Suprapubic skin (tissue), 4 donors: ENCODE results near the gene AP3B2. TPM values are rescaled to one million over a fixed set of nuclear protein-coding genes. Genes with fewer than 3 reads are reported as not detected.

Experiments
- DNase-seq, 2 donors: peaks; one replicate each; pipeline ENCODE4 v3.0.0-alpha.2; 2019; ENCODE audit warnings: low spot score in 2 of 2
- H3K27ac ChIP-seq: fragments of 200-600 bp; sonication (generic); one replicate; pipeline ENCODE4 v1.5.1; 2019
- H3K27me3 ChIP-seq: fragments of 200-600 bp; sonication (generic); one replicate; pipeline ENCODE4 v1.5.1; 2019
- H3K36me3 ChIP-seq: fragments of 200-600 bp; sonication (generic); one replicate; pipeline ENCODE4 v1.5.1; 2019
- H3K4me1 ChIP-seq: fragments of 200-600 bp; sonication (generic); one replicate; pipeline ENCODE4 v1.5.1; 2019
- H3K4me3 ChIP-seq: fragments of 200-600 bp; sonication (generic); one replicate; pipeline ENCODE4 v1.5.1; 2019; ENCODE audit warnings: mild to moderate bottlenecking
- H3K9me3 ChIP-seq: fragments of 200-600 bp; sonication (generic); one replicate; pipeline ENCODE4 v1.5.1; 2019
- EP300 ChIP-seq: sonication (generic); formaldehyde crosslinking; IDR thresholded peaks from one replicate; pipeline ENCODE4 v1.6.1; 2017; ENCODE audit warnings: antibody characterized with exemption
- POLR2A ChIP-seq, 2 donors: fragments of 450-650 bp; IDR thresholded peaks; one replicate each; pipeline ENCODE4 v1.6.1; 2017; ENCODE audit warnings: antibody characterized with exemption in 2 of 2, mild to moderate bottlenecking in 2 of 2, moderate library complexity in 2 of 2
- POLR2AphosphoS5 ChIP-seq, 3 donors: sonication (generic); formaldehyde crosslinking; IDR thresholded peaks; one replicate each; pipeline ENCODE4 v1.6.1; 2017; ENCODE audit warnings: antibody characterized with exemption in 3 of 3
- WGBS: methylation state at CpG from one replicate; pipeline ENCODE4 v1.1.5; 2018; 5-methylcytosine and 5-hydroxymethylcytosine counted together
- total RNA-seq, 4 donors: library from RNA; depleted of rRNA; stranded (reverse); fragments of >200 nt; gene quantifications; one replicate each; pipeline ENCODE4 v1.1.0, GENCODE V29; 2016
- TF ChIP-seq, protein P1 (sequence below), 2 donors: fragments of 200-600 bp in 1 of 2; fragments of 450-650 bp in 1 of 2; sonication (generic) in 1 of 2; IDR thresholded peaks; one replicate each; pipeline ENCODE4 v1.5.1; 2016 to 2019; ENCODE audit warnings: antibody characterized with exemption in 2 of 2, mild to moderate bottlenecking in 1 of 2, moderate library complexity in 1 of 2

AP3B2 gene
- total RNA-seq, 4 donors from 2014 or later, result 1.4 to 4.4 (median 2.8) TPM

DNA sequence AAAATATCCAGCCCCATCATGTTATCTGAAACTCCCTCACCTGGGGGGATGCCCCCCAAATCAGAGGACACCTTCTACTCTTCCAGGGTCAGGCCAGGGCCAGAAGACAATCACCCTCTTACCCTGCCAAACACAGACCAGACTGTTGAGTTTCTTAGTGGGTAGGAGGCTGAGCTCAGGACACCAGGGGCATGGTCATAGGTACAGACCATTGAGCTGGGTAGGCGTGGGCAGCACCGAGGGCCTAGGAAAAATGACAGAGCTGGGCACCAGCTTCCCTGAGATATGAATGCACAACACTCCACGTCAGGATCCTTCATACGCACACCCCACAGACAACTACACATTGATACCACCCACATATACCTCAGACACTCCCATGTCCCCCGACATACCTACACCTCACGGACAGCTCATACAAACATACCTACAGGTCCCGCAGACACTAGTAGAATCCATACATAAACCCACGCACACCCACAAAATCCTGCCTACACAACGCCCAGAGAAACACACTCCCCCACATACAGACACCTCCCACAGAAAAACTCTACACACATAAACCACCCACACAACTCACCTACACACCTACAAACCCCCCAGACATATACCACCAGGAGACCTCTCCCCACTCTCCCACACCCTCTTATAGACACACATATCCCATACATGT, 11.8 kb downstream of the AP3B2 start:
- H3K27me3 ChIP-seq, result no peaks in the 10 kb centered on the region
- no peak for DNase-seq
- no peaks in the 10 kb centered on the region for H3K4me1 ChIP-seq
- no peak for TF ChIP-seq POLR2A (IDR thresholded peaks at IDR 0.05)
- no peak for TF ChIP-seq EP300
- TF ChIP-seq, protein P1, sequence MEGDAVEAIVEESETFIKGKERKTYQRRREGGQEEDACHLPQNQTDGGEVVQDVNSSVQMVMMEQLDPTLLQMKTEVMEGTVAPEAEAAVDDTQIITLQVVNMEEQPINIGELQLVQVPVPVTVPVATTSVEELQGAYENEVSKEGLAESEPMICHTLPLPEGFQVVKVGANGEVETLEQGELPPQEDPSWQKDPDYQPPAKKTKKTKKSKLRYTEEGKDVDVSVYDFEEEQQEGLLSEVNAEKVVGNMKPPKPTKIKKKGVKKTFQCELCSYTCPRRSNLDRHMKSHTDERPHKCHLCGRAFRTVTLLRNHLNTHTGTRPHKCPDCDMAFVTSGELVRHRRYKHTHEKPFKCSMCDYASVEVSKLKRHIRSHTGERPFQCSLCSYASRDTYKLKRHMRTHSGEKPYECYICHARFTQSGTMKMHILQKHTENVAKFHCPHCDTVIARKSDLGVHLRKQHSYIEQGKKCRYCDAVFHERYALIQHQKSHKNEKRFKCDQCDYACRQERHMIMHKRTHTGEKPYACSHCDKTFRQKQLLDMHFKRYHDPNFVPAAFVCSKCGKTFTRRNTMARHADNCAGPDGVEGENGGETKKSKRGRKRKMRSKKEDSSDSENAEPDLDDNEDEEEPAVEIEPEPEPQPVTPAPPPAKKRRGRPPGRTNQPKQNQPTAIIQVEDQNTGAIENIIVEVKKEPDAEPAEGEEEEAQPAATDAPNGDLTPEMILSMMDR (IDR thresholded peaks at IDR 0.05), result no peak
- no peak for TF ChIP-seq POLR2AphosphoS5 (IDR thresholded peaks at IDR 0.05)
- 95% methylated on average over 9 of the region's 9 CpGs for WGBS
- H3K27ac ChIP-seq, result no peak overlapping the region
- no peaks in the 10 kb centered on the region for H3K9me3 ChIP-seq
- no peaks in the 10 kb centered on the region for H3K36me3 ChIP-seq
- no peak overlapping the region for H3K4me3 ChIP-seq

DNA sequence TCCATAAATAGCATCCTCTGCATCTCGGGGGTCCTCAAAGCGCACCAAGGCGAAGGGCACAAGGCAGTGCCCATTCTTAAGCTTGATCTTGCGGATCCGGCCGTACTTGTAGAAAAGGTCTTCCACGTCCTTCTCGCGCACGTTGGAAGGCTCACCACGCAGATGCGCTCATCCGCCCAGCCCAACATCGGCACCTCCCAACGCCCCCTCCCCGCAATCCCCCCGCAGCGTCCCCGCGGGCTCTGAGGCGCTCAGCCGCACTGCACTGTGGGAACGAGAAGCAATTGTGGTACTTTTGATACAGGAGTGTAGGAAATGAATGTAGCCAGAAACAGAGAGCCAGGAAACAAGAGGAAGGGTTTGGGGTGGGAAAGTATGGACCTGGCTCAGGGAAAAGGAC, 17.5 kb downstream of the AP3B2 start:
- Histone ChIP-seq H3K4me3 (no peak overlapping the region), H3K27ac (no peak overlapping the region), H3K4me1 (no peaks in the 10 kb centered on the region), H3K36me3 (no peaks in the 10 kb centered on the region), H3K27me3 (no peaks in the 10 kb centered on the region), H3K9me3 (no peaks in the 10 kb centered on the region)
- 91% methylated on average over 23 of the region's 23 CpGs for WGBS
- no peak for DNase-seq
- TF ChIP-seq POLR2AphosphoS5 (IDR thresholded peaks at IDR 0.05) (no peak), EP300 (no peak), POLR2A (IDR thresholded peaks at IDR 0.05) (no peak)
- TF ChIP-seq, protein P1 (IDR thresholded peaks at IDR 0.05), result no peak

DNA sequence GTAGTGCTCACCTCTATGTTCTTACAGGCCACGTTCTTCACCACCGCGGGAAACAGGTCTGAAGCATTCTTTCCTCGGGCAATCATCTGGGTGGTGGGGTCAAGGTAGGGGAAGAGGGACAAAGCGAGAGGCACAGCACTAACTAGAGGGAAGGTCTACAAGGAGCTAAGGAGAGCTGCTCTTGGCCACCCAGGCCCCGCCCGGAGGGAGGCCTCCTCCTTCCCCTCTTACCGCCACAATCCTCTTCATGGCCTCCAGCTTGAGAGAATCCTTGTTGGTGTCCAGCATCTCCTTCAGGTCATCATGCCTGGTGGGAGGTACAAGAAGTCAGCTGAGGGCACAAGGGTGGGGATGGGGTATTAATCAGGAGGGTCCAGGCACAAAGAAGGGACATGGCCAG, 20.5 kb downstream of the AP3B2 start:
- DNase-seq, result no peak
- H3K27ac ChIP-seq, result no peak overlapping the region

DNA sequence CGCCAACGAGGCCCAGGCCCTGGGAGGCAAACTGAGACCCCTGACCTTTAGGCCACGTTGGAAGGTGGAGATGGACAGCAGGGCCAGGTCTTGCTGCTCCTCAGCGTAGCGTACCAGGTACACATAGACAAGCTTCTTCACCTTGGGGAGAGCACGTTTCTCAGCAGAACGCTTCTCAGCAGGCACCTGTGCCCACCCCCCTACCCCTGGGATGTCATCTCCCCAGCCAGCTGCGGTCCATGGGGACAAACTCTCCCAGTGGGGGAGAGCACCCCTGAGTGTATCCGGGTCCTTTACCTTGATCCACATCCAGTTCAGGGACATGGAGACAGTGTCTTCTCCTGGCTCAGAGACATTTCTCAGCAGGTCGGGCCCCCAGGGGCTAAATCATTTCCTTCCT, 21.0 kb downstream of the AP3B2 start:
- H3K36me3 ChIP-seq, result no peaks in the 10 kb centered on the region
- TF ChIP-seq POLR2AphosphoS5 (IDR thresholded peaks at IDR 0.05) (no peak), POLR2A (IDR thresholded peaks at IDR 0.05) (no peak), EP300 (no peak)
- TF ChIP-seq, protein P1 (IDR thresholded peaks at IDR 0.05), result no peak
- H3K27ac ChIP-seq, result no peak overlapping the region
- H3K4me1 ChIP-seq, result no peaks in the 10 kb centered on the region
- H3K9me3 ChIP-seq, result no peaks in the 10 kb centered on the region
- H3K4me3 ChIP-seq, result no peak overlapping the region
- DNase-seq, result no peak
- H3K27me3 ChIP-seq, result no peaks in the 10 kb centered on the region
- WGBS, result 85% methylated on average over 10 of the region's 10 CpGs

More for the DNA sequence above, 20.5 kb downstream of the AP3B2 start:
- 93% methylated on average over 8 of the region's 8 CpGs for WGBS
- H3K9me3 ChIP-seq, result no peaks in the 10 kb centered on the region
- H3K4me1 ChIP-seq, result no peaks in the 10 kb centered on the region
- no peaks in the 10 kb centered on the region for H3K27me3 ChIP-seq
- H3K4me3 ChIP-seq, result no peak overlapping the region
- H3K36me3 ChIP-seq, result no peaks in the 10 kb centered on the region
- no peak for TF ChIP-seq POLR2A (IDR thresholded peaks at IDR 0.05)
- TF ChIP-seq EP300, result no peak
- TF ChIP-seq, protein P1 (IDR thresholded peaks at IDR 0.05), result no peak
- no peak for TF ChIP-seq POLR2AphosphoS5 (IDR thresholded peaks at IDR 0.05)

DNA sequence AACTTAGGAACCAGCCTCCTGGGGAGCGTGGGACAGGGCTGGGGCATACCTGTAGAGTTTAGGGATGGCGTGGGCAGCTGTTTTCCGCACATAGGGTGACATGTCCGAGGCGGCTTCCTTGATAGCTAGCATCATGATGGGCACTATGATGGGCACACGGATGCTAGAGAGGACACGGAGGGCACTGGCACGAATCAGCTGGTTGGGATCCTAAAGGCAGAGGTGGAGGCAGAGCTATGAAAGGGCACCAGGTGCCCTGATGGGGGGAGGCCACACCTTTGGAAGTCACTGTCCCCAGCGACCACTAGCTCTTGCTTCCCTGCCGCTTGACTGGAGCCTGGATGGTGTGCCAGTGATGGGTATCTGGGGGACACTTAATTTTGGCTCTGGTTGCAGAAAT, 28.3 kb downstream of the AP3B2 start:
- DNase-seq, result peak in 1 of 2 donors; percentile 65
- Histone ChIP-seq H3K9me3 (no peaks in the 10 kb centered on the region), H3K4me3 (no peak overlapping the region), H3K36me3 (no peaks in the 10 kb centered on the region), H3K4me1 (peaks cover 10% of the 10 kb centered on the region), H3K27me3 (peaks cover 24% of the 10 kb centered on the region), H3K27ac (no peak overlapping the region)
- no peak for TF ChIP-seq POLR2AphosphoS5 (IDR thresholded peaks at IDR 0.05)
- WGBS, result 89% methylated on average over 8 of the region's 10 CpGs
